NCI-H69 (cell line): ENCODE measurements around the gene MALSU1.
"Not testable (repeated sequence)": the region's sequence is repeated elsewhere in the genome, so short reads cannot be mapped to it uniquely, and the experiment has no call there.

Experiments
- DNase-seq: peaks from one replicate; lab custom pipeline; 2025; lab: John Stamatoyannopoulos, UW

The MALSU1 gene

DNA sequence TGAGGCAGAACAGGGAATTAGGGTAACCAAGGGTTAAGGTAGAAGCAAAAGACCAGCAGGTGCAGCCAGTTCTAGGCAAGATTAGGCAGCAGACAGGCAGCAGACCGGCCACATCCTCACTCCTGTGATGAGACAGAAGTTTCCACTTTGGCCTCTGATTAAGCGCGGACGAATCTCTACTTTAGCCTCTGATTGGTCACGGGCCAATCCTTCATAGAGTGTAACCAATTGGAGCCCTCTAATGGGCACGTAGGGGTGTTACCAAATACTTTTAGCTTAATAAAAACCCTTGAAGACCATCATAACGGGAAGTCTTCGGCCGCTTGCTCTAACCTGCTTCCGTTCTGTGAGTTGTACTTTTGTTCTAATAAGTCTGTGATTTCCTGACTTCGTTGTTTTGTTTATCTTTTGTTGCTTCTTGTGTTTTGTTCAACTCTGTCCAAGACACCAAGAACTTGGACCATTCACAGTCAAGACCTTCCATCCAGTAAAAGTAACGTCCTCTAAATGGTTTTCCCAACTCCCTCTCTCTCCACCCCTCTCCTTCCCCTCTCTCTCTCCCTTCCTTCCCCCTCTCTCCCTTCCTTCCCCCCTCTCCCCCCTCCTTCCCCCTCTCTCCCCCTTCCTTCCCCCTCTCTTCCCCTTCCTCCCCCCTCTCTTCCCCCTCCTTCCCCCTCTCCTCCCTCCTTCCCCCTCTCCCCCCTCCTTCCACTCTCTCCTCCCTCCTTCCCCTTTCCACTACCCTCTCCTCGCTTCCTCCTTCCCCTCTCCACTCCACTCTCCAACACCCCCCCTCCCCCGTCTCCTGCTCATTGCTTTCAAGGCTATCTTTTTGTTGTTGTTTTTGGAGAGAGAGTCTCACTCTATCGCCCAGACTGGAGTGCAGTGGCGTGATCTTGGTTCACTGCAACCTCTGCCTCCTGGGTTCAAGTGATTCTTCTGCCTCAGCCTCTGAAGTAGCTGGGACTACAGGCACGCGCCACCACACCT, 13.2 kb upstream of the MALSU1 start:
- no peak for DNase-seq

DNA sequence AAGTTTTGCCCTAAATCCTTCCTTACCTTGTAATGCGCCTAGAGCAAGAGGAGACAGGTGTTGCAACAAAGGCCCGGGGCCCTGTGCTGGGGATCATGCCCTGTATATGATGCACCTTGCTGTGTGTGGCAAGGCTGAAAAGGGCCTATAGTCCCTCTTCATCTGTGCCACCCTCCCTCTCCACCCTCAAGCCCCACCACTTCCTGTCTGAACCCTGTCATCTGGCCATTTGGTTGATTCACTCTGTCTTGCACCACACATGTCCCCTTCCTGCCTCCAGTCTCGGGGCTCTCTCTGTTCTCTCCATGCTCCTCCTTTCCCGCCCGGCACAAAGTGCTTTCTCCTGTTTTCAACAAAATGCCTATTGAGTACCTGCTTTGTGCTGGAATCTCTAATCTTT, 11.5 kb upstream of the MALSU1 start:
- DNase-seq = peak; percentile 34

DNA sequence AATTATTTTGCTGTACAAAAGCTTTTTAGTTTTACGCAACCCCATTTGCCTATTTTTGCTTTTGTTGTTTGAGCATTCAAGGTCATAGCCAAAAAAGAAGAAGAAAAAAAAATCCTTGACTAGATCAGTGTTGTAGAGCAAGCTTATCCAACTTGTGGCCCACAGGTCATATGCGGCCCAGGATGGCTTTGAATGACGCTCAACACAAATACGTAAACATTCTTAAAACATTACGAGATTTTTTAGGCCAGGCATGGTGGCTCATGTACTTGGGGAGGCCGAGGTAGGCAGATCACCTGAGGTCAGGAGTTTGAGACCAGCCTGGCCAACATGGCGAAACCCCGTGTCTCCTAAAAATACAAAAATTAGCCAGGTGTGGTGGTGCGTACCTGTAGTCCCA, 8.1 kb upstream of the MALSU1 start:
- DNase-seq = no peak

DNA sequence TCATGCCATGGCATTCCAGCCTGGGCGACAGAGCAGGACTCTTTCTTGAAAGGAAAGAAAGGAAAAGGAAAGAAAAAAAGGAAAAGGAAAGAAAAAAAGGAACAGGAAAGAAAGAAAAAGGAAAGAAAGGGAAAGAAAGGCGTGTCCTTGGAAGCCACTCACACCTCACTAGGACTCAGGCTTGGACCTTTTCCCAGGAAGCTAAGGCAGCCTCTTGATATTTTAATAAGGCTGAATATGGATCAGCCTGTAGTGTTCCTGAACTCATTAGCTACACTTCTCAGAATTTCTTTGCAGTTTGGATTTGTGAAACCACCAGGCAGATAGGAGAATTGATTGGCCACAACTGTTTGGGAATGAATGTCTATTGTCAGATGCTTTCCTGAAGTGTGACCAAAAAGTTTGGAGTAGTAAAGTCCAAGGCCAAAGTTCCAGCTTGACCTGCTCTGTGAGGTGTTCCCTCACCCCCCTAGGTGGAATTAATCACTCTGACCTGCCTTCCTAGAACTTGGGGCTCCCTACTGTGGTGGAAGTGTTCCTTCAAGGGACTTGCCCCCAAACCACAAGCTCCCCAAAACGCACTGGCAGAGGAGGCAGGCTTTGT, 7.1 kb upstream of the MALSU1 start:
- no peak for DNase-seq

DNA sequence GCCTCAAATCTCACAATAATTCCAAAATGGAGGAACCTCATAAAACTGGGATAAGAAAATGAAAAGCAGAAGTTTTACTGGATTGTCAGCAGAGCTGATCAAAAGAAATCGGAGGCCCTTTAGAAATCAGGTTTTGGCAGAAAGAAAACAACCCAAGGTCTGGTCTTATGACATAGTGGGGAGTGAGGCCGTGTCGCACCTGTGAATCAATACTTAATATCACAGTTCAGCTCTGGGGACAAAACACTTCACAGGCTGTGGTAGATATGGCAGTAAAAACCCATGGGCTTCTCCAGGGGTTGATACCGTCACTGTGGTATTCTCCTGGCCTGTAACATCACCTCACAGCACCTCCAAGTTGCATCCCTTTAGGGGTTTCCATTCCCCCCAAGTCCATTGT, 6.5 kb upstream of the MALSU1 start:
- DNase-seq = no peak

- DNase-seq = peak; percentile 46
Observed at GRCh38 chr7:23293500-23294073, 5.6 kb upstream of the MALSU1 start.

DNA sequence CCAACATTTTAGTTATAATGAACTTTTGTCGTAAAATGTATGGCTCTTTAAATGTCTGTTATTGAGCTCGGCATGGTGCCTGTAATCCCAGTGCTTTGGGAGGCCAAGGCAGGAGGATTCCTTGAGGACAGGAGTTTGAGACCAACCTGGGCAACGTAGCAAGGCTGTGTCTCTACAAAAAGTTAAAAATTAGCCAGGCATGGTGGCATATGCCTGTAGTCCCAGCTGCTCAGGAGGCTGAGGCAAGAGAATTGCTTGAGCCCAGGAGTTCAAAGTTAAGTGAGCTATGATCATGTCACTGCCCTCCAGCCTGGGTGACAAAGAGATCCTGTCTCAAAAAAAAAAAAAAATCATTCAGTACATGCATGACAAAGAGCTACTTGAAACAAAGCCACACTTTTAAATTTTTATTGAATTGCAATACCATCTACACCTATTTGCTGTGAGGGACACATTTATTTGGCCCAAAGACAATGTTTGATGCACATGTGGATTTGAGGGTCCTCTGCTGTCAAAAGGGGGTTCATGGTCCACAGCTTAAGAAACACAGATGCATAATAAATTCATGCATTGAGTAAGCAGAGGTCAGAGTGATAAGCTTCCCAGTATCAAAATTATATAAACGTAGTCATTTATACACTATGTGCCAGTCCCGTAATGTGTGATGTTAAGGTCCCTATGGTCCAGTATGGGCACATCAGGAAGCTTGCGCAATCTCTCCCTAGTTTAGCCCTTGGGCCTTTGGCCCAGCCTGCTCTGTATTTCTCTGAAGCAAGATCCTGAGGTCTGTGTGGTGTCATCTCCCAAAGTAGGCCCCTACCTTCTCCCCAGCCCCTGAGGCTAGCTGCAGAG, 4.4 kb upstream of the MALSU1 start:
- DNase-seq = no peak

DNA sequence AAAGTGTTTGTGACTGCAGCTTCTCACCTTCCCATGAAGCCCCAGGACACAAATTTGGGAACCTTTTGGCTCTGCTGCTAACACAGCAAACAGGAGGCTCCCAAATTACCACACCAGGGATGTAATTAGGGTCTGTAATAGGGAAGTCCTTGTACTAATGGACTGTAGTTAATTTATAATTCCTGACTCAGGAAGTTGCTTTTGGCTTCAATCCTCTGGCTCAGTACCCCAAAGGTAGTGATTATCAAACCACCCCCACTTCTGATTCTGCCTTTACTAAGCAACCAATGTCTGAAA, 3.8 kb upstream of the MALSU1 start:
- peak; percentile 88 for DNase-seq

GRCh38 chr7:23298141-23298881, 828 bp upstream of the MALSU1 start:
- peak; percentile 55 for DNase-seq

- DNase-seq = peak; percentile 73
Observed at GRCh38 chr7:23299770-23300300, 696 bp downstream of the MALSU1 start.

DNA sequence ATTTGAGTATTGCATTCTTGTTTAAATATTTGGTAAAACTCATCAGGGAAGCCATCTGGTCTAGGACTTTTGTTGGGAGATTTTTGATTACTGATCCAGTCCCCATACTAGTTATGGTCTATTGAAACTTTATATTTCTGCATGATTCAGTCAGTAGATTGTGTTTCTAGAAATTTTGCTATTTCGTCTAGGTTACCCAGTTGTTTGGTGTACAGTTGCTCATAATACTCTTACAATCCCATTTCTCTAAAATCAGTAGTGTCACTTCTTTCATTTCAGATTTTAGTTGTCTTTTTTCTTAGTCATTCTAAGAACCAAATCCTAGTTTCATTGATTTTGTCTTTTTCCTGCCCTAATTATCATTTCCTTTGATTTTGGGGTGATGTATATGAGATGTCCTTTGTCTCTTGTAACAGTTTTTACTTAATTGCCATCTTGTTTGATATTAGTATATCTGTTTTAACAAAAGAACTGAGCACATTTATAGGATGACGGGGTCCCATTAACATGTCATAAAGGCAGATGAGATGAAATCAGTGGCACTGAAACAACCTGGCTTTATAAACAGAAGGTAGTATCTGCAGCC, 7.9 kb downstream of the MALSU1 start:
- DNase-seq = no peak

DNA sequence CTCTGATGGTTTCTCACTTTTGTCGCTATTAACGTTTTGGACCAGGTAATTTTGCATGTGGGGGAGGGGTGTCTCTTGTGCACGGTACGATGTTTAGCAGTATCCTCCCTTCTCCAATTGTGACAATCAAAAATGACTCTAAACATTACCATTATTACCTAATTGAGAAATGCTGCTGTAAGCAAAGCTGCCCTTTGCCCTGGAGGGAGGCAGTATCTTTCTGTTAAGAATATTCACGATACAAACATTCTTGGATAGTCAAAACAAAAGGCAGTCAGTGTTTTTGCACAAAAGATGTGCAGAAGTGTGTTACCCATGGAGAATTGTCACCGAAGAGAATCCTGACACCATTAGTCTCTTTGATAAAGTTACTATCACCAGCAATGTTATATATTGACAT, 9.6 kb downstream of the MALSU1 start:
- no peak for DNase-seq

- not testable (repeated sequence) for DNase-seq
Observed at GRCh38 chr7:23312141-23312540, 13.0 kb downstream of the MALSU1 start.

GRCh38 chr7:23315366-23315765, 16.2 kb downstream of the MALSU1 start:
- DNase-seq = no peak

DNA sequence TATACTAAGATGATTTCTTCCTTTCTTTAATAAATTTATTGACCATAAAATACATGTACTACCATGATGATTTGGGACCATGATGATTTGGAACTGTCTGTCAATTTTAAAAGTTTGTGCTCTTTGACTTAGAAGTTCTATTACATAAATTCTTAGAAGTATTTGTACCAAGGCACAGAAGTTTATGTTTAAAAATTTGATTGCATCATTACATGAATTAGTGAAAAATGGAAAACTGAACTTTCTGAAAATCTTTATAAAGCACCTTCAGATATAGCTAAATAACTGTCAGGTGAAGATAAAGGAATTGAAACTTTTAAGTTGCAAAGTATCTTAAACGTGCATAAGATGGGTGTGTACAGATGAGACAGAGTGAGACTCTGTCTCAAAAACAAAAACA, 32.0 kb downstream of the MALSU1 start:
- no peak for DNase-seq

DNA sequence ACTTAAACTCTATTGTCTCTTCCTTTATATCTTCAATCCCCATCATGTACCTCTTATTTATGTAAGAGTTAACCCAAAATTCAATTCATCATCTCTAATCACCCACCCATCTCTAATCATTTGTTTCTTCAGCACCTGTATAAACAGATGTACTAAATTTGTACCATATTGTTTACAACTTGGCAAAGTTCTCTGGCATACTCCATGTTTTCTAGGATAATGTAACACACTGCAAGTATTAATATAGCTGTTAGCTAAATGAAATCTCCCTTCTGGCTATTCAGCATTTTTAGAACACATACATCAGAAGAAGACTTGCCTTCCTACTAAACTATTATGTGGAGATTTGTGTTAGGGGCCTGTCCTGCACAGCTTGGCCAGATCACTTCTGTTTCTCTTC, 33.1 kb downstream of the MALSU1 start:
- peak; percentile 23 for DNase-seq

- peak; percentile 40 for DNase-seq
Observed at GRCh38 chr7:23332910-23333612, 33.9 kb downstream of the MALSU1 start.

DNA sequence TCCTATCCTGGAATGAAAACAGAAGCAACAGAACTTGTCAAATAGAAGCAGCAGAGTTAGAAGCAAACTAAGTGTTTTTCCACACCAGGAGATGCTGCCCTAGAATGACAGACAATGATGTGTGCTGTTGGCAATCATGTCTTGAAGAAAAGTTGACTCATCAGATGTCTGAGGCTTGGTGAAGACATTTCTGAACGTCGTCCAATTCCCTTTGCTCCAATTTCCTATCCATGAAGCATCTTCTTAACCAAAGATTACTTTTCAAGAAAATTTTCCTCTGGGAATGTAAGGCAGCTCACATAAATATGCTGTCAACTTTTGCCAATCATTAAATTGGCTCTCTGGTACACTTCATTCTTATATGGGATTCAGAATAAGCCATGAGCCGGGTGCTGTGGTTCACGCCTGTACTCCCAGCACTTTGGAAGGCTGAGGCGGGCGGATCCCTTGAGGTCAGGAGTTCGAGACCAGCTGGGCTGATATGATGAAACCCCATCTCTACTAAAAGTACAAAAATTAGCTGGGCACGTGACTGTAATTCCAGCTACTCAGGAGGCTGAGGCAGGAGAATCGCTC, 34.6 kb downstream of the MALSU1 start:
- no peak for DNase-seq

DNA sequence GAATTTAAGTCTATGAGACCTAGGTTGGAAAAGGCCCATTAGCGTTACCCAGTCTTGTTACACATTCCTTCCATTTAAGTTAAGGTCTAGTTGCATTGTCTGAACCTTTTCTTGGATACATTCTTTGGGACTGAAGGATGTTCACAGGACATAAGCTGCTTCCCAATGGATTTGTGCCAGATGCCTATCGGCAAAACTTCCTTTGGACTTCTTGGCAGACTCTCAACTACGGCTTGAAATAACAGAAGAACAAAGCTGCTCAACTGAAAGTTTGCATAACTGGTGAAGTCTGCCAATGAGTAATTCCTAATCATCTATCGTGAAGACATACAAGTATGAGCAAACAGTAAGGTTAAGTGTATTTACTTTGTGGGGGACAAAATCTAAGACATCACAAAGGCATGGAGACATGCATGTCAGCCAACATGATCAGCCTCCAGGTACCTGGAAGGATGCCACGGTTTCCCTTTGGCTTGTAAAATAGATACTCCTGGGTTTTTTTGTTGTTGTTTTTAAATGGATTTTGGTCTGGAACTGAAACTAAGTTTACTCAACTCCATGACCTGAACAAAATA, 35.4 kb downstream of the MALSU1 start:
- peak; percentile 96 for DNase-seq

DNA sequence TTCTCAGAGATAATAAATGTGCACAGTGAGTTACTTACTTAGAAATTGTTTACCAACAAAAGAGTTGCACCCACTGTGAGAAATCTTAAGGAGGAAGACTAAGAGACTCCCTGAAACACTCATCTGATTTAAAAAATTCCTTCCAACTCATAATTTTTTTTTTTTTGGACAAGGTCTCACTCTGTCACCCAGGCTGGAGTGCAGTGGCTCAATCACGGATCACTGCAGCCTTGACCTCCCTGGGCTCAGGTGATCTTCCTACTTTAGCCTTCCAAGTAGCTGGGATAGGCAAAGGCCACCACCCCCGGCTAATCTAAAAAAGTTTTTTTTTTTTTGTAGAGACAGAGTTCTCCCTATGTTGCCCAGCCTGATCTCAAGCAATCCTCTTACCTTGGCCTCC, 36.0 kb downstream of the MALSU1 start:
- DNase-seq = peak; percentile 38
